Mucosa of gallbladder (tissue), 1 donor: ENCODE data around the gene KDM4B. TPM values are rescaled to one million over a fixed set of nuclear protein-coding genes. Genes with fewer than 3 reads are reported as not detected.

Experiments used
- DNase-seq: peaks from one replicate; pipeline ENCODE4 v3.0.0-alpha.2; 2020; ENCODE audit warnings: low spot score
- total RNA-seq: library from RNA; stranded (reverse); gene quantifications from one replicate; pipeline ENCODE4 v1.2.1, GENCODE V29; 2021
- donor health status: DM: no; HTN: no; CAD: no.

The KDM4B gene
- total RNA-seq, 1 donor from 2014 or later = 49.3 TPM

DNA sequence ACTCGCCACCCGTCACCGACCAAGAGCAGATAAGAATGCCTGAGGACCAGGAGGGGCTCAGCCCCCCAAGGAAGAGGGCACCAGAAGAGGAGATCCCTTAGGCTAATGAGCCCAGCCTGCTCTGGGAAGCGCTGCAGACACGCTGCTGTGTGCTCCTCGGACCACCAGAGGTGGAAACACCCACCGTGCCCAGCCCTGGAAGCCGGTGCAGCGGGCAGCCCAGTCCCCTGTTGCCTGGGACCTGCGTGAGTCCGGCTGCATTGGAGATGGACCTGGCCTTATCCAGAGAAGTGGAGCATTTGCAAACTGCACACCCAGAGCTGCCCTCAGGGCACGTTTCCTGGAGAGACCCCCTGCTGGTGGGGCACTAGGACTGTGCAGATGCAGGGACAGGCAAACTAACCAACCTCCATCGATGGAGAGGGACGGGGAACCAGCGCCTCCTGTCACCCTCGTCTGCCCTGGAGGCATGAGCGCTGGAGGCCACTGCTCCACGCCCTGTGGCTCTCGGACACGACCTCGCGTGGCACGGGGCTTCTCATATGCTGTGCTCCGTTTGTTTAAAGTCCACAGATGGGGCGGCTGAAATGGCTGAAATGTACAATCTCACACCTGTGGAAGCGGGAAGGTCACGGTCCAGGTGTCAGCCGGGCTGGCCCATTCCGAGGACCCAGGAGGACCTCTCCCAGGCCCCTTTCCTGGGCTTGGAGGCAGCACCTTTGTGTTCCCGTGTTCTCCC lies 153.9 kb downstream of the KDM4B start:
- DNase-seq = no peak

DNA sequence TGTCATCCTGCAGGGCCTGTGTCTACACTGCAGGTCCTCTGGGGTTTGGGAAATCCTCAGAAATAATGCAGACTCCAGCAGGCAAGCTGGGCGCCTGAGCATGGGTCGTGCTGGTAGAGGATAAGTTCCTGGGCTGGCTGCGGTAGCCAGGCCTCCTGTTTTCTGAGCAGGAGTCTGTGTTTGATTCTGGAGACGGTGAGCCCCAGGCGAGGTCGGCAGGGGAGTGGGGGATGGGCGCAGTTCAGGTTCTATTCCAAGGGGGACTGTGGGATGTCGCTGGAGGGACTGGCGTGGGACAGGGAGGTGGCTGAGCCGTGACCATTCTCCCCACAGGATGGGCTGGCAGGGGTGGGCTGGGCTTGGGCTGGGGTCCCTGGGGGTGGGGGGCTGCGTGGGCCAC lies 154.7 kb downstream of the KDM4B start:
- no peak for DNase-seq

DNA sequence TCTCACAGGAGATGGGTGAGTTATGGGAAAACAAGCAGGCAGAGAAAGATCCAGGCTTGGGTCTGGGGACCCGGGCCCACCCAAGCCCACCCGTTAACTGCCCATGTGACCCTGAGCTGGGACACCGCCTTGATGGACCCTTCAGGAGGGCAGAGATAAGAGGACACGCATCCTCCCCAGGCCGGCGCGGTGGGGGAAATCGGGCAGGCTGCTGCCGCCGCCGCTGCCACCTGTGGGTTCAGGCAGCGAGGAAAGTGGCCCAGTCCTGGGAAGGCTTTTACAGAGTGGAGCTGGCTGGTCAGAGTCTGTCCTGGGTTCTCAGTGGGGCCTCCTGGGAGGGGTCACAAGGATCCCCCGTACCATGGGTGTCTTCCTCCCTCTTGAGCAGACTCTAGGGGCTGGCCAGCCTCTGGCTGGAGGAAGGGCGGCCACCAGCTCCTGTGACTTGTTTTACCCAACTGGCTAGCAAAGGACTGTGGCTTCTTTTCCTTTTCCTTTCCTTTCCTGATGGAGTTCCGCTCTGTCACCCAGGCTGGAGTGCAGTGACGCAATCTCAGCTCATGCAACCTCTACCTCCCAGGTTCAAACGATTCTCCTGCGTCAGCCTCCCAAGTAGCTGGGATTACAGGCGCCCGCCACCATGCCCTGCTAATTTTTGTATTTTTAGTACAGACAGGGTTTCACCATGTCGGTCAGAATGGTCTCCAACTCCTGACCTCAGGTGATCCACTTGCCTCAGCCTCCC lies 155.4 kb downstream of the KDM4B start:
- no peak for DNase-seq

DNA sequence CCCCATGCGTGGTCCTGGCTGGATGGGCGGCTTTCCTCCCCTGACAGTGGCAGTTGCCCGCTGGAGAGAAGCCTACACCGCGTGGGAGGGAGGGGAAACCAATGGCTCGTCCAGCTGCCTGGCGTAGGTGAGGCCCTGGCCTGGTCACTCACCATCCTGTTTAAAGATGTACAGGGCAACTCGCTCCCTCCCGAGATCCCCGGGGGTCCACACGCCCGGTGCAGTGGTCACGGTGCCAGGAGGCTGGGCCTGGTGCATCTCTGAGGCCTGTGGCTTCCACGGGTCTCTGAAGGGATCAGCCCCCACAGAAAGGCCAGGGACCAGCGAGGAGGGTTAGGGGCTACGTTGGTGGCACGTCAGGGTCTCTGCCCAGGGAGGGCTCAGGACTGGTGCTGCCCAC lies 156.5 kb downstream of the KDM4B start:
- no peak for DNase-seq

DNA sequence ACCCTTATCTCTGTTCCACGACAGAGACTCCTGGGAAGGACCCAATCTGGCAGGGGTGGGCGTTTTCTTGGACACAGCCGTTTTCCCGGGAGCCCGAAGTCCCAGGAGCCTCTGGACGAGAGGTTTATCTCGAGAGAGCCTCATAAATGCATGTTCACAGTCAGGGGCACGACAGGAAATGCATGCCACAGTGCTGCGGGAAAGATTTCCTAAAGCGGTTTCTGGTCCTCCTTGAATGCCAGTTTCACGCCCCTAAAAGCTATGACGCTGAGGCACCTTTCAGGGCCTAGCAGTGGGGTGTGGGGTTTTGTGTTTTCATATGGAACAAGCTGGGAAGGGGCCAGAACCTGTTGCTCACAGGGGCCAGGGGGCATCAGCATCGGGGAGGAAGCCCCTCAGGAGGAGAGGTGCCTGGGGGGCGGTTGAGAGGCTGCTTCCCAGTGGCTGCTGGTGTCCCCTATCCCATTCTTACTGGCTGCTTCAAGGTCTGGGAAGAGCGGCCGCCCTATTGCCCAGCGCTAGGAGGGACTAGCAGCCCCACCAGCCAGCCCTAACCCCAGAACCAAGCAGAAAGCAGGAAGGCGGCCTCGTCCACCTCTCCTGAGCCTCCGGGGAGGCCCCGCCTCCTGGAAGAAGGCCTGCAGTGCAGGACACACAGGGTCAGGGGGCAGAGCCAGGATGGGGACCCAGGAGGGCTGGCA lies 157.0 kb downstream of the KDM4B start:
- DNase-seq = no peak

DNA sequence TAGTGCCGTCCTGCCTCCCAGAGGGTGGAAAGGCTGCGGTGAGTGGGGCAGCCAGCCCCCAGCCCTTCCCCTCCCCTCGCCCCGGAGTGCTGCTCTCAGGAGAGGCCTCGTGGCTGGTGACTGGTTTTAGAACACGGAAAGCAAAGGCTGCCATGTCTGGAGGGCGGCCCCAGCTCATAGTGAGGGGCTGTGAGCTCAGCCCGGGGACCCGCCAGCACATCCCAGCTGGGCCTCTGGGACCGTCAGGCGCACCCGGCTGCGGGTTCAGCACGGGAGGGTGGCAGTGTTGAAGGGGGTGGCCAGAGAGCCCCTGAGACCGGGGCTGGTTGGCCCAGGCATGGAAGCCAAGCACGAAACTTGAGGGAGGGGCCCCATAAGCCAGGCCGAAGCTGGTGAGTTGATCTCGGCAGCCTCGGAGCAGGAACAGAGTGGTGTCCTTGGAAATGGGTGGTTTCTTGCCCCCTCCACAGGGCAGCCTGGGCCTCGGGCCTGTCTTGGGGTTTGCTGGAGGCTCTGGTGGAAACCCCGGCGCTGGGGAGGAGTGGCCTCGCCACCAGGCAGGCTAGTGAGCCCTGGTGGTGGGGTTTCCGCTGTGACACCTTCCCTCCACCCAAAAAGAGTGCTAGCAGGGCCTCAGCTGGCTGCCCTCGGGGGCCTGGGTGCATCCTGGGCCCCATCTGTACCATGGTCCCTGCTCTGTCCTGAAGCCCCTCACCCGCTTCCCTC lies 157.7 kb downstream of the KDM4B start:
- no peak for DNase-seq

DNA sequence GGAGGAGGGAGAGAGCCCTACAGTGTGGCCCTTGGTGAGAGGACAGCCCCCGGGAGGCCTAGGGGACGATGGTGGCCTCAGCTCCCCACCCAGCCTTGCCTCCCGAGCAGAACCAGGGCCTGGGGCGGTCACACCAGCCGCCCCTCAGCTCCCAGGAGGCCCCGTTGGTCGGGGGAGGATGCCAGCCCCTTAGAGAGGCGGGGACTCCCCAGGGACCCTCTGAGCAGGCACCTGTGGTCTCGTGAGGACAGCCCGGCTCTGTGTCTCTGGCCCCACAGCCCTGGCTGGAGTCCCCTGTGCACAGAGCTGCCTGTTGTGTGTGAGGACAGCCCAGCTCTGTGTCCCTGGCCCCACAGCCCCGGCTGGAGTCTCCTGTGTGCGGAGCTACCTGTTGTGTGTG lies 158.8 kb downstream of the KDM4B start:
- no peak for DNase-seq

DNA sequence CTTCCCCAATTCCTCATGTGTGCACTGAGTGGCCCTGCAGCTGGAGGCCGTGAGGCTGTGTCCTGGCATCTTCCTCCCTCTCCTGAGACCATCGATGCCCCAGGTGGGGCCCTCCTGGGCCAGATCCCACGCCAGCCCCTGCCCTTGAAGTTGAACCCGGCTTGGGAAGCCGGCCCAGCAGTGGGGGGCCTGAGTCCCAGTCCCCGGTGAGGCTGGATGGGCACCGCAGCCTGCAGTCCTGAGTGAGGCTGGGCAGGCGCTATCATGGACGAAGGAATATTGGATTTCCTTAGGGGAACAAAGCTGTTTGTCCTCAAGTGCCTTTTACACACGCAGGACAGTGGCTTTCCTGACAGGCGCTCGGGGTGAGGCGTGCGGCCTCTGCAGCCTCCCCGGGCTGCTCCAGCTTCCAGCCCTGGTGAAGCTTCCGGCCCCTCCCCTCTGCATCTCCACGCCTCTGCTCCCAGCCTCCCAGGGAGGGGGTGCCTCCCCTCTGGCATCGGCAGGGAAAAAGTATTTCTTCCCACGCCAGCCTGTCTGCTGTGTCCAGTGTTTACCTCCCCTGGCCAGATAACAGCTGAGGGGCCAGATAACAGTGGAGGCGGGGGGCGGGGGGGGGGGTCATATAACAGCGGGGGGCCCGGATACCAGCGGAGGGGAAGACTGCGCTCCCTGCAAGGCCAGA lies 159.5 kb downstream of the KDM4B start:
- peak; percentile 57 for DNase-seq

DNA sequence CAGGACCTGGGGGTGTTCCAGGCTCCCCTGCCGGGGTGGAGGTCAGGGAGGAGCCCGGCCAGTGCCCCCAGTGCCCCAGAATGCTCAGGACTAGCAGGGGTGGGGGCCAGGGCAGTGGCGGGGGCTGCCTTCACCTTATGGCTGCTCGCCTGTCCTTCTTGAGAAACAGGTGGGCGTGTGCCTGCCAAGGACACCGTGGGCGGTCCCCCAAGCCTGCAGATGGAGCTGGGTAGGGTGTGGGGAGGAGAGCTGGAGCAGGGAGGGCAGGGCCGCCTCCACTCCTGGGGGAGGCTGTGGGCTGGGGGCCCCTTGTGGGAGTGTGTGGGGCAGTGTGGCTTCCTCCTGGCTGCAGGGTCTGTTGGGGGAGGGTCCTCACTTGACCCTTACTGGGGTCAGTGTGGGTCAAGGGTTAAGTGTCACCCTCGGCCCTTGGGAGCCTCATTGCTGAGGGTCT lies 160.1 kb downstream of the KDM4B start:
- no peak for DNase-seq

DNA sequence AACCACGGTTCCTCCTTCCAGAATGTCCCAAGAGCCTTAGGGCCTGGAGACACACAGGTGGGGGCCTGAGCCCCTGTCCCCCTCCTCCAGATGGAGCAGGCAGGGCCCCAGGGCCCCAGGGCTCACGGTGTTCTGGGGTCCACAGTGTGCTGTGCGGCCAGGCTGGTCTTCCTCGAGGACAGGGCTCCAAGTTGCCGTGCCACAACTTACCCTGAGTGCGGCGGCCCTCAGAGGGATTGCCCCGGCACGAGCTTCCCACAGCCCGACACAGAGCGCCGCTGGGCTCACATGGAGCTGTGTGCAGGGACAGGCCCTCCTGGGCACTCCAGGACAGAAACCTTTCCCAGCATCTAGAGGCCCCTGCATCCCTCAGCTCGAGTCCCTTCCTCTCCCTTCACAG lies 160.8 kb downstream of the KDM4B start:
- no peak for DNase-seq

DNA sequence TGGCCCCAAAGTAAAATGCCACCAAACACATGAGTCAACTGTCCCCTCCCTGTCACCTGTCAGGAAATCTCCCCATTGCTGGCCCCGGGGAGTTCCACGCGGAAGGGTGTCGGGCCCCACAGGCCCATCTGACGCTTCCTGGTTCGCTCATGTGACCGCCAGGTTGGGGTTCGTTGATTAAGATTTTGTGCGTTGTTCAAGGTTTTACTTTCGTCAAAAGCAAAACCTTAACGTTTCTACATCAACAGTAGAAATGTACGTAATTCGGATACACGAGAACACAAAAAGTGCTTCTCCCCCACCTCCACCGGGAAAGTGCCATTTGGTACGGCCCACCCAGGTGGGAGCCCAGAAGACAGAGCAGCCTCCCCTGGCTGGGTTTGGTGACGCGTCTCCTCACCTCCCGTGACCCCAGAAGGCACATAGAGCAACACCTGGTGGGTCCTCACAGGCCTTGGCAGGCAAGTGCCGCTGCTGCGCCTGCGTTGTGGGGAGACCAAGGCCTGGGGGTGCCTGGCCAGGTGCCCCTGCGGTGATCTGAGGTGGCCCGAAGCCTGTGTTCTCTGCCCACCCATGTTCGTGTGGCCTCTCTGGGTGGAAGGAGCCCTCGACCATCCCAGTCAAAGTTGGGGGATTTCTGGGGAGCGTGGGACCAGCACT lies 161.6 kb downstream of the KDM4B start:
- DNase-seq = no peak

DNA sequence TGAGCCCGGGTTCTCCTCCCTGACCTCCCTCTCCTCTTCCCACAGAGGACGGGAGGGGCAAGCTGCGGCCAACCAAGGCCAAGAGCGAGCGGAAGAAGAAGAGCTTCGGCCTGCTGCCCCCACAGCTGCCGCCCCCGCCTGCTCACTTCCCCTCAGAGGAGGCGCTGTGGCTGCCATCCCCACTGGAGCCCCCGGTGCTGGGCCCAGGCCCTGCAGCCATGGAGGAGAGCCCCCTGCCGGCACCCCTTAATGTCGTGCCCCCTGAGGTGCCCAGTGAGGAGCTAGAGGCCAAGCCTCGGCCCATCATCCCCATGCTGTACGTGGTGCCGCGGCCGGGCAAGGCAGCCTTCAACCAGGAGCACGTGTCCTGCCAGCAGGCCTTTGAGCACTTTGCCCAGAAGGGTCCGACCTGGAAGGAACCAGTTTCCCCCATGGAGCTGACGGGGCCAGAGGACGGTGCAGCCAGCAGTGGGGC lies 162.2 kb downstream of the KDM4B start:
- no peak for DNase-seq

DNA sequence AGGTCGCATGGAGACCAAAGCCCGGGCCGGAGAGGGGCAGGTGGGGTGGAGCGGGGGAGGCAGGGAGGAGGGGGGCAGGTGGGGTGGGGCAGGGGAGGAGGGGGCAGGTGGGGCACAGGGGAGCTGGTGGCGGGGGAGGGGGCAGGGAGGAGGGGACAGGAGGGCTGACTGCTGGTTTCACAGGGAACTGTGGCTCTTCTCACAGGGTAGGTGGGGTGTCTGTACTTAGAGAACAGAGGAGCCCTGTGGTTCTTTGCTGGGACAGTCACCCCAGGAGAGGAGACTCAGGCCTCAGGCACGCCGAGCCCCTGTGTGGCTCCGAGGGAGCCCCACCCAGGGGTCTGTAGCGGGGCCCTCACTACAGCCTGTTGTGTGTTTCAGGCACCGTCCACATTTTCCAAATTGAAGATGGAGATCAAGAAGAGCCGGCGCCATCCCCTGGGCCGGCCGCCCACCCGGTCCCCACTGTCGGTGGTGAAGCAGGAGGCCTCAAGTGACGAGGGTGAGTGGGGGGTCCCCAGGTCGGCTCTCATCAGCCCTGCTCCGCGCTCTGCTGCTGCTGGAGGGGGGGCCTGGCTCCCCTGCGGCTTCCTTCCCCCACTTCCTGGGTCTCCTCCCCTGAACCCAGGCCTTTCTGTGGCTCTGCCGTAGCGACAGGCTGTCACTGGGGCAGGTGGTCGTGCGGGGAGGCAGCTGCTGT lies 162.7 kb downstream of the KDM4B start:
- no peak for DNase-seq

DNA sequence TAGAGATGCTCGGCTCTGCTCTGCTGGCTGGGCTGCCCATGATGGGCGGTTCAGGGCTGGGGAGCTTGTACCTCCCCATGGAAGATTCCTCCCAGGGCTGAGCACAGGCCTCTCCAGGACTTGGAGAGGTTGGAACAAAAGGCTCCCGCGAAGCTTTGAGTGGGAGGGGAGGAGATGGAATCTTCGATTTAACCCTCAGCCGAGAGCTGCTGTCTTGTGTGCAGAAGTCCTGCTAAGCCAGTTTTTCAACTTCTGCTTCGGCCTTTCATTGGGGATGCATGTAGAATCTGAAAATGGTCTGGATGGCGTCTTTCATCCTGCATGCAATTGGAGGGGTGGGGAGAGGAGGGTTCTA lies 163.3 kb downstream of the KDM4B start:
- peak; percentile 27 for DNase-seq

DNA sequence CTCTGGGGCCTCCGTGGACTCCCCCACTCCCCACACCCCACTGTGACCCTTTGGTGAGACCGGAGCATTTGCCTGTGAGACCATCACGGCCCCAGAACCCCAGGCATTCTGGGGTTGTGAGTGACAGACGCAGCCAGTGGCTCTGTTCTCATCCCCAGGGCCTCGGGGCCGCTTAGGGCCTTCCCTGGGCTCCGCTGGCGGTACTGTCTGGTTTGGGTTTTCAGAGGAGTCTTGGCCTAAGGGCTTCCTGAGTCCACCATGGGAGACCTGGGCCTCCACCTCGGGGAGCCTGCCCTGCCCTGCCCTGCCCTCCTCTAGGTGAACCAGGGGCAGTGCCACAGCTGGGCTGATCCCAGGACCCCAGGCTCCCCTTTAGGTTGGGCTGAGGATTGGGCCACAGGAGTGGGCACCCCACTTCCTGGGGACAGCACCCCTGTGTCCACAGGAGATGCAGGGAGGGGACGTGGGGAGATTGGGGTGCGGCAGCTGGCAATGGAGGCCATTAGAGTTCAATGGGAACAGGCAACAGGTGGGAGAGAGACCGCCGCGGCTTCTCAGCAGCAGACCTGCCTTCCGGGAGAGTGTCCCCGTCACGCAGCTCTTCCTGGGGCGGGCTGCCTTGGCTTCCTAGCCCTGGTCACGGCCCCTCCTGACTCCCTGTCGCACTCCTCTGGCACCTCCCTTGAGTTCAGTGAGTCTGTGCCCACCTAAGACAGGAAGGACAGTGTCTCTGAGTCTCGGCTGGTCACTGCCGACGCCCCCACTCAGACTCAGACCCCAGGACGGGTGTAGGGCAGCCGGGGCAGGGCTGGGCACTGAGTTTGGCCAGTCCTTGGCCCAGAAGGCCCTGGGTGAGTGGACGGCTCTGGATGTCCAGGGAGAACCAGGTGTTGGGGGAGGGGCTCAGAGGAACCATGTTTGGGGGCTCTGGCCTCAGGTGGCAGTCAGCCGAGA lies 164.1 kb downstream of the KDM4B start:
- no peak for DNase-seq

DNA sequence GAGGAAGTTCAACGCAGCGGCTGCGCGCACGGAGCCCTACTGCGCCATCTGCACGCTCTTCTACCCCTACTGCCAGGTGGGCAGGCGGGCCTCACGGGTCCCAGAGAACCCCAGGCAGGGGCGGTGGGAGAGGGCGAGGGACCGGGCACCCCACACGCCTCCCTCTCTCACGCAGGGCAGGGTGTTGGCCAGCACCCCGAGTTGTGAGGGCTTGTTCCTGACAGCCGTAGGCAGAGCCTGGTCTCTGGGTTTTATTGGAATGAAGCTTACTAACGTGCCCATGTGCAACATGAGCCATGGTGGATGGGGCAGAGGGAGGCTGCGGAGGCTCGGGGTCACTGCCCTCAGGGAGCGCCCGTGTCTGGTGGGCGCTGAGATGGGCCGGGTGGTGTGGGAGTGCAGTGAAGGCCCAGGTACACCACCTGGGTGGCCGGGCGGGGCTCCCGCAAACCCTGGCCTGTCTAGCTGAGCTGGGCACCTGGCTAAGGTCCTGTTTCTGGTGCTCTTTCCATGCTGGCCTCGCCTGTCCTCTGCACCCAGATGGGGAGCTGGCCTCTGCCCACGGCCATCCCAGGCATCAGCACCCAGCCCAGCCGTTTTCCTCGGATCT lies 165.2 kb downstream of the KDM4B start:
- no peak for DNase-seq

DNA sequence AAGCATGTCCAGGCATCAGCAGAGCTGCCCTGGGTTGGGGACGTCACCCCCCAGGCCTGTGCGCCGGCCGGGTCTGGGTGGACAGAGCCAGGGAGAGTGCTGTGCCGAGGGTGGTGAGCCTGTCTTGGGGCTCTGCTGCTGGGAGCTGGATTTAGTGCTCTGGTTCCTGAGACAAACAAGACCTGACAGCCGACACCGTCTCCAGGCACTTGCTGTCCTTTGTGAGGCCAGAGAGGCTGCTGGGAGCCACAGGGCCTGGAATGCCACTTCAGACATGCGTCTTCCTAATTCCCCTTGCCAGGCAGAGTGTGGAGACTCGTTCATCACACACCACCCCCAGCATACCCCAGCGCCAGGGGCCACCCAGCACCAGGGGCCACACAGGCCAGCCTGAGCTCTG lies 165.8 kb downstream of the KDM4B start:
- DNase-seq = no peak

DNA sequence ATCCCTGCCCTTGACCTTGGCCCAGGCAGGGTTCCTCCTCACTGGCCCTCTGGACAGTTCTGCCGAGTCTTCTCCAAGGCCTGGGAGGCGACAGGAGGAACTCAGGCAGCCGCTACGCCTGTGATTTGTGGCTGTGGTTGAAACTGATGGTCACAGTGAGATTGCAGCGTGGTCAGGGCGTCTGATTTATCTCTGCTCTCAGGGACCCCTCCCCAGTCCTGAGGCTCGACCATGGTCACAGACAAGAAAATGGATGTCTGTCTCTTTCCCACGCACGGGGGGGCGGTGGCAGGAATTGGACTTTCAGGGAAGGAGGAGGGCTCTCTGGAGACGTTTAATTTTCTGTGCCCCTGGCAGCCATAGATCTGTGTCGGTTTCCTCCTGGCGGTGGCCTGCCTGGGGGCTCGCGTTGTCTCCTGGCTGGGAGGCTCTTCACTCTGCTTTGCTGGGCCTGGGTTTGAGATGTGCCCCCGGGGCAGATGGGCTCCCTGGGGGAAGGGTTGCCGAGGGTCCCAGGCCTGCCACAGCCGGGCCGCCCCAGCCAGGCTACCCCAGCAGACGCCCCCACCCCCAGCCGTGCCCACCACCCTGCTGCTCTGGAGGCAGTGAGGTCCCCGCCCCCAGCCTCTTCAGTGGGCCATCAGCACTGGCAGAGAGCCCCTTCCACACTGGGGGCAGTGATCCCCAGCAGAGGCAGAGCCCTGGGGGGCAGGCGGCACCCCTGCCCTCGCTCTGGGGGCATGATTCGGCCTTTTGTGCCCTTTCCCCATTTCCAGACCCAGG lies 167.4 kb downstream of the KDM4B start:
- no peak for DNase-seq
